H9 (cell line): Measurements from ENCODE around the gene PTPRJ. TPM values are rescaled to one million over a fixed set of nuclear protein-coding genes. Genes with fewer than 3 reads are reported as not detected.

Experiments
- DNase-seq: peaks from one replicate; pipeline ENCODE4 v3.0.0-alpha.2; 2017
- H2AFZ ChIP-seq: one replicate; pipeline ENCODE4 v1.6.1; 2013; ENCODE audit warnings: mild to moderate bottlenecking, low read length, control low read depth, moderate library complexity
- H2AK5ac ChIP-seq: 2 replicates; pipeline ENCODE4 v1.6.1; 2013; ENCODE audit warnings: low read length, control low read depth, mixed read lengths; ENCODE audit not compliant: insufficient read length
- H2BK120ac ChIP-seq: one replicate; pipeline ENCODE4 v1.6.1; 2013; ENCODE audit warnings: low read depth, mild to moderate bottlenecking, low read length, control low read depth, inconsistent platforms; ENCODE audit not compliant: poor library complexity, severe bottlenecking
- H2BK12ac ChIP-seq: 2 replicates; pipeline ENCODE4 v1.6.1; 2013; ENCODE audit warnings: low read length, control low read depth, mixed read lengths, low read depth; ENCODE audit not compliant: insufficient read length
- H2BK15ac ChIP-seq: 2 replicates; pipeline ENCODE4 v1.6.1; 2013; ENCODE audit warnings: low read depth, low read length, control low read depth
- H2BK20ac ChIP-seq: one replicate; pipeline ENCODE4 v1.6.1; 2013; ENCODE audit warnings: low read depth, mild to moderate bottlenecking, low read length, control low read depth, inconsistent platforms; ENCODE audit not compliant: poor library complexity, severe bottlenecking
- H2BK5ac ChIP-seq: 2 replicates; pipeline ENCODE4 v1.6.1; 2013; ENCODE audit warnings: low read length, control low read depth, mixed read lengths; ENCODE audit not compliant: insufficient read length
- H3K14ac ChIP-seq: 2 replicates; pipeline ENCODE4 v1.6.1; 2013; ENCODE audit warnings: low read length, control low read depth; ENCODE audit not compliant: insufficient read depth
- H3K18ac ChIP-seq: 2 replicates; pipeline ENCODE4 v1.6.1; 2013; ENCODE audit warnings: low read depth, mild to moderate bottlenecking, mixed read lengths, low read length, control low read depth; ENCODE audit not compliant: insufficient read length
- H3K23ac ChIP-seq: 2 replicates; pipeline ENCODE4 v1.6.1; 2013; ENCODE audit warnings: low read length, control low read depth, mixed read lengths, low read depth; ENCODE audit not compliant: insufficient read length
- H3K23me2 ChIP-seq: 2 replicates; pipeline ENCODE4 v1.6.1; 2013; ENCODE audit warnings: low read depth, mild to moderate bottlenecking, mixed read lengths, low read length, control low read depth; ENCODE audit not compliant: insufficient read length, poor library complexity, severe bottlenecking
- H3K27ac ChIP-seq: 2 replicates; pipeline ENCODE4 v1.5.1; 2013; ENCODE audit warnings: low read length, control low read depth, mixed read lengths, low read depth; ENCODE audit not compliant: insufficient read length
- H3K27me3 ChIP-seq: 2 replicates; pipeline ENCODE4 v1.6.1; 2013; ENCODE audit warnings: low read length, control low read depth, inconsistent platforms; ENCODE audit not compliant: insufficient read depth
- H3K4ac ChIP-seq: 2 replicates; pipeline ENCODE4 v1.6.1; 2013; ENCODE audit warnings: low read depth, mild to moderate bottlenecking, control low read depth, inconsistent platforms, low read length, moderate library complexity
- H3K4me1 ChIP-seq: 2 replicates; pipeline ENCODE4 v1.6.1; 2013; ENCODE audit warnings: low read length, control low read depth, inconsistent platforms; ENCODE audit not compliant: insufficient read depth
- H3K4me2 ChIP-seq: 2 replicates; pipeline ENCODE4 v1.6.1; 2013; ENCODE audit warnings: low read length, control low read depth, mixed read lengths; ENCODE audit not compliant: insufficient read length, insufficient read depth
- H3K56ac ChIP-seq: 2 replicates; pipeline ENCODE4 v1.6.1; 2013; ENCODE audit warnings: low read depth, mild to moderate bottlenecking, mixed read lengths, low read length, control low read depth; ENCODE audit not compliant: insufficient read length
- H3K79me1 ChIP-seq: 2 replicates; pipeline ENCODE4 v1.6.1; 2013; ENCODE audit warnings: low read depth, mild to moderate bottlenecking, moderate library complexity, low read length, control low read depth, inconsistent platforms; ENCODE audit not compliant: insufficient read depth, poor library complexity, severe bottlenecking
- H3K79me2 ChIP-seq: 2 replicates; pipeline ENCODE4 v1.6.1; 2013; ENCODE audit warnings: low read length, control low read depth, inconsistent platforms; ENCODE audit not compliant: insufficient read depth
- H3K9ac ChIP-seq: 2 replicates; pipeline ENCODE4 v1.6.1; 2013; ENCODE audit warnings: low read length, control low read depth, mixed read lengths; ENCODE audit not compliant: insufficient read length; ENCODE audit errors: extremely low read depth
- H3K9me3 ChIP-seq: one replicate; pipeline ENCODE4 v1.6.1; 2013; ENCODE audit warnings: low read depth, low read length, inconsistent platforms; ENCODE audit not compliant: control insufficient read depth
- H3T11ph ChIP-seq: one replicate; pipeline ENCODE4 v1.6.1; 2013; ENCODE audit warnings: mild to moderate bottlenecking, low read length, control low read depth, inconsistent platforms
- H4K20me1 ChIP-seq: one replicate; pipeline ENCODE4 v1.6.1; 2013; ENCODE audit not compliant: control insufficient read depth, insufficient read length, insufficient read depth
- H4K5ac ChIP-seq: 2 replicates; pipeline ENCODE4 v1.6.1; 2013; ENCODE audit warnings: low read depth, mild to moderate bottlenecking, mixed read lengths, low read length, control low read depth; ENCODE audit not compliant: insufficient read length
- H4K8ac ChIP-seq: replicated peaks from 2 replicates; pipeline ENCODE4 v1.6.1; 2013; ENCODE audit warnings: low read length, control low read depth, mixed read lengths, low read depth; ENCODE audit not compliant: insufficient read length
- H4K91ac ChIP-seq: 2 replicates; pipeline ENCODE4 v1.6.1; 2013; ENCODE audit warnings: low read depth, mild to moderate bottlenecking, moderate library complexity, mixed read lengths, low read length, control low read depth; ENCODE audit not compliant: insufficient read length
- H3K27ac Mint-ChIP-seq, 3 experiments: 2 replicates in 2 of 3; 3 replicates in 1 of 3; pipeline ENCODE4 v1.8.0; 2020 to 2021; ENCODE audit warnings: mixed read lengths in 3 of 3, mild to moderate bottlenecking in 1 of 3, moderate library complexity in 1 of 3
- H3K27me3 Mint-ChIP-seq: 2 replicates; pipeline ENCODE4 v1.8.0; 2021; ENCODE audit warnings: low read depth, mild to moderate bottlenecking, moderate library complexity, mixed read lengths
- H3K36me3 Mint-ChIP-seq, 3 experiments: 2 replicates in 2 of 3; 3 replicates in 1 of 3; pipeline ENCODE4 v1.8.0; 2020 to 2021; ENCODE audit warnings: low read depth in 3 of 3, mixed read lengths in 3 of 3; ENCODE audit not compliant: insufficient read depth in 1 of 3
- H3K4me1 Mint-ChIP-seq, 2 experiments: 2 replicates each; pipeline ENCODE4 v1.8.0; 2020; ENCODE audit warnings: mixed read lengths in 2 of 2
- H3K4me3 Mint-ChIP-seq, 2 experiments: 2 replicates in 1 of 2; 3 replicates in 1 of 2; pipeline ENCODE4 v1.8.0; 2020 to 2021; ENCODE audit warnings: mild to moderate bottlenecking in 2 of 2, mixed read lengths in 2 of 2, moderate library complexity in 1 of 2
- H3K9me3 Mint-ChIP-seq, 2 experiments: 2 replicates in 1 of 2; 3 replicates in 1 of 2; pipeline ENCODE4 v1.8.0; 2020; ENCODE audit warnings: mild to moderate bottlenecking in 2 of 2, mixed read lengths in 2 of 2, moderate library complexity in 1 of 2
- CTCF ChIP-seq: fragments of 200-600 bp; sonication (generic); conservative IDR thresholded peaks from 3 replicates; pipeline ENCODE4 v1.8.0; 2021; ENCODE audit warnings: antibody characterized with exemption, mild to moderate bottlenecking
- WGBS: extraction: QIAGEN DNeasy Blood & Tissue Kit; methylation state at CpG from one replicate; pipeline ENCODE4 v1.1.7; 2013; ENCODE audit warnings: missing lambda C conversion rate, low lambda C conversion rate, mixed read lengths; ENCODE audit not compliant: insufficient read length; ENCODE audit errors: extremely low coverage; 5-methylcytosine and 5-hydroxymethylcytosine counted together
- total RNA-seq: library from RNA; stranded (reverse); gene quantifications from 2 replicates; pipeline ENCODE4 v1.2.1, GENCODE V29; 2021

Gene PTPRJ
- total RNA-seq, 1 experiment from 2014 or later, result 10.6 TPM

- H3K23me2 ChIP-seq, result no peaks in the 10 kb centered on the region
- no peaks in the 10 kb centered on the region for H3K79me1 ChIP-seq
- H4K20me1 ChIP-seq, result peaks cover 3% of the 10 kb centered on the region
- H3K9me3 ChIP-seq, result no peaks in the 10 kb centered on the region
- no peak for TF ChIP-seq CTCF
- Mint-ChIP-seq H3K36me3 (peaks cover 10 to 18% (median 14%) of the 10 kb centered on the region in 3 experiments), H3K9me3 (no peaks in the 10 kb centered on the region), H3K4me3 (no peak overlapping the region), H3K4me1 (peaks cover 17 to 22% of the 10 kb centered on the region in 2 experiments), H3K27me3 (no peaks in the 10 kb centered on the region), H3K27ac (no peak overlapping the region)
- no peak overlapping the region for H4K5ac ChIP-seq
- no peak overlapping the region for H4K8ac ChIP-seq
- H2BK20ac ChIP-seq, result no peak overlapping the region
- no CpG with 5 or more reads among the region's 6 CpGs for WGBS
- H3K79me2 ChIP-seq, result no peaks in the 10 kb centered on the region
- no peak overlapping the region for H3K23ac ChIP-seq
- no peak overlapping the region for H3K18ac ChIP-seq
- H3K14ac ChIP-seq, result no peak overlapping the region
- no peak for DNase-seq
- no peak overlapping the region for H2AFZ ChIP-seq
- H3K4ac ChIP-seq, result no peak overlapping the region
- no peak overlapping the region for H3T11ph ChIP-seq
- H2BK120ac ChIP-seq, result no peak overlapping the region
- H3K4me1 ChIP-seq, result no peaks in the 10 kb centered on the region
- H2AK5ac ChIP-seq, result no peak overlapping the region
- no peak overlapping the region for H3K4me2 ChIP-seq
- no peak overlapping the region for H3K56ac ChIP-seq
- no peak overlapping the region for H3K27ac ChIP-seq
- H2BK12ac ChIP-seq, result no peak overlapping the region
- no peak overlapping the region for H2BK5ac ChIP-seq
- H2BK15ac ChIP-seq, result no peak overlapping the region
- no peaks in the 10 kb centered on the region for H3K27me3 ChIP-seq
- H4K91ac ChIP-seq, result no peak overlapping the region
- no peak overlapping the region for H3K9ac ChIP-seq
Measured at GRCh38 chr11:48129697-48130395, 149.5 kb downstream of the PTPRJ start.
